SH-SY5Y (cell line): Measurements from ENCODE around the gene H2BW1.
"Not testable (repeated sequence)": the region's sequence is repeated elsewhere in the genome, so short reads cannot be mapped to it uniquely, and the experiment has no call there.

Experiments used
- GATA2 ChIP-seq: IDR thresholded peaks from 2 replicates; pipeline ENCODE4 v1.6.1; 2011; ENCODE audit warnings: mild to moderate bottlenecking, low read depth, low read length
- GATA3 ChIP-seq: IDR thresholded peaks from 2 replicates; pipeline ENCODE4 v1.6.1; 2011; ENCODE audit warnings: low read depth, mild to moderate bottlenecking, low read length, moderate library complexity

The H2BW1 gene, protein sequence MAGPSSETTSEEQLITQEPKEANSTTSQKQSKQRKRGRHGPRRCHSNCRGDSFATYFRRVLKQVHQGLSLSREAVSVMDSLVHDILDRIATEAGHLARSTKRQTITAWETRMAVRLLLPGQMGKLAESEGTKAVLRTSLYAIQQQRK

DNA sequence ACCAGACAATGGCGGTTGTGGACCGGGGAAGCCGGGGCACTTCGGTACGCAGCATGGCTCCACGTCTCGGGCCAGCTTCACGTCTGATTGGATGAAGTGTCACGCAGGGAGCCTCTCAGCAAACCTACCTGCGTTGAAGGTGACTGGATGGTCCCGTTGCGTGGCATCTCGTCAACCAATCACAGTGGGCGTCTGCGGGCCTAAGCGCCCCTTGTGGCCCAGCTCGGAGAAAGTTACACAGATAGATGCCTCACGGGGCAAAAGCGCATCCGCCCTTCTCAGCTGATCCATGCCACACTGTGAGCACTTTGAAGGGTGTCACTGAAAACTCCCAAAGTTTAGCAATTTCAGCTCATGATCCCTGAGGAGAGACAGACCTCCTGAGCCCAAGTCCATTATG lies at the start of gene H2BW1:
Gene H2BW1, minus strand, starts transcription at position 103 of the 400 bp plus-strand sequence. CDS start 132 bp downstream, outside the sequence.
- TF ChIP-seq GATA3 (no peak), GATA2 (no peak)

DNA sequence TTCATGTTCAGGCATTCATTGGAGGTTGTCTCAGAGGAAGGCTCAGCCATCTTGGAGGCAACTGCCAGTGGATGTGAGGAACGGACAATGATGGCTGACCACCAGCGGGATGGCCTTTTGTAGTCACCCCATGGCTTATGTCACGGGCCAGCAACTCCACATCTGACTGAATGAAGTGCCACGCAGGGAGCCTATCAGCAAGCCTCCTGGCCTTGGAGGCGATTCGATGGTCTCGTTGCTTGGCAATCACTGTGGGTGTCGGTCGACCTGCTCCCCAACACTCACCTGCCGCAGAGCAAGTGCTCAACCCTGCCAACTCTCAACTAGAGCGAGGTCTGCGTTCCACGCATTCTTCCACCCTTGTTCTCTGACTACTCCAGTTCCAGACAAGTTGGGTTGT lies 33.7 kb upstream of the H2BW1 start:
- no peak for TF ChIP-seq GATA2
- TF ChIP-seq GATA3 = no peak

DNA sequence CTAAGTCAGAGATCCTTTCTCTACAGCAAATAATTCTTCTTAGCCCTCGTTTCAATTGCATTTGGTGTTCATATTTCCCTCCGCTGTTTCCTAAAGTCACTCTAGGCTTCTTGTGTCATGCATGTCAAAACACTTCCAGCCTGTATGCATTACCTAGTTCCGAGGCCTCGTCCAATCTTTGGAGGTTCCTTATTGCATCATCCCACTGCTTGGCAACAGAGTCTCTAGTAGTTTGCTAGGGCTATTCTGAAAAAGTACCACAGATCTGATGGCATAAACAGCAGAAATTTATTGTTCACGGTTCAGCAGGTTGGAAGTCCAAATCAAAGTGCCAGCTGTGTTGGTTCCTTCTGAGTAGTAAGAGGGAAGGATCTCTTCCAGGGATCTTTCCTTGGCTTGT lies 32.1 kb upstream of the H2BW1 start:
- TF ChIP-seq GATA2 (no peak), GATA3 (no peak)

DNA sequence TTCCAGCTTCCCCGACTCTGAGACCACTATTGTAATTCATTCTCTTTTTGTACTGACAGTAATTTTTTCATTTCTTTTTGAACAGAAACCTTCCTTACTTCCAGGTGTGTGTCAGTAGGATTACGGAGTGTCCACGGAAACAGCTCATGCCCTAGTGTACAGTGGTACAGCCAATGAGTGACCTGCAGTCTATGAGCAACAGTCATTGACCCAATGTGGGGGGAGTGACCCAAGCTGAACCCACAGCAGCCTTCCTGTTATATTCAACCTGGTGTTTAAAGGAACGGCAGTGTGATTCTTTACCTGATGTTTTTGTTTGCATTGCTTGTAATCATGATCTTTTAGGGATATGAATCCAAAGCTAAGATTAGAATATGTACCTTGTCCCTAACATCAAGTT lies 27.5 kb upstream of the H2BW1 start:
- TF ChIP-seq GATA2 = no peak
- TF ChIP-seq GATA3 = no peak

DNA sequence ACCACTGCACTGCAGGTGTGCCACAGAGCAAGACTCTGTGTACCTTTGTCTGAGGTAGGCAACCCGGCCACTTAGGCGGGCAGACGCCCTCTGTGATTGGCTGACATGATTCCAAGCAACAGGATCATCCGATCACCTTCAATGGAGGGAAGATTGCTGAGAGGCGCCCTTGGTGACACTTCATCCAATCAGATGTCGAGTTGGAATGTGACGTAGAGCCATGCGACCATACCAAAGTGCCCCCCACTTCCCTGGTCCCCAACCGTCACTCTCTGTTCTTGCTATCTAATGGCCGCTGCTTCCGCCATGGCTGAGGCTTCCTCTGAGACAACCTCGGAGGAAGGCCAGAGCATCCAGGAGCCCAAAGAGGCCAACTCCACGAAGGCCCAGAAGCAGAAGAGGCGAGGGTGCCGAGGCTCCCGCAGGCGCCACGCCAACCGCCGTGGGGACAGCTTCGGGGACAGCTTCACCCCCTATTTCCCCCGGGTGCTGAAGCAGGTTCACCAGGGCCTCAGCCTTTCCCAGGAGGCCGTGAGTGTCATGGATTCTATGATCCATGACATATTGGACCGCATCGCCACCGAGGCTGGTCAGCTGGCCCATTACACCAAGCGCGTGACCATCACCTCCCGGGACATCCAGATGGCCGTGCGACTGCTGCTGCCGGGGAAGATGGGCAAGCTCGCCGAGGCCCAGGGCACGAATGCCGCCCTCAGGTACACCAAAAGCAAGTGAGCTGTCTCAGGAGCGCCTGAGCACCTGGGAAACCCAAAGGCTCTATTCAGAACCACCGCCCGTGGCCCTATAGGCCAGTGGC lies 26.4 kb upstream of the H2BW1 start, which contains the start of gene H2BW2:
Gene H2BW2, plus strand, starts transcription at position 268 of the 817 bp plus-strand sequence. Its CDS starts 39 bp downstream, at position 307.
- no peak for TF ChIP-seq GATA2
- no peak for TF ChIP-seq GATA3

DNA sequence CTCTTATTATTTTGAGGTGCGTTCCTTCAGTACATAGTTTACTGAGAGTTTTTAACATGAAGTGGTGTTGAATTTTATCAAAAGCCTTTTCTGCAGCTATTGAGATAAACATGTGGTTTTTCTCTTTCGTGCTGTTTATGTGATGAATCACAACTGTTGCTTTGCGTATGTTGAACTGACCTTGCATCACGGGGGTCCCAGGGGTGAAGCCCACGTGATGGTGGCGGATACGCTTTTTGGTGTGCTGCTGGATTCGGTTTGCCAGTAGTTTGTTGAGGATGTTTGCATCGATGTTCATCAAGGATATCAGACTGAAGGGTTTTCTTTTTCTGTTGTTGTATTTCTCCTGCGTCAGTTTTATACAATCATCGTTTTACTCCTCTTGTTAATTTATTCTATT lies 4.6 kb upstream of the H2BW1 start:
- TF ChIP-seq GATA2 (no peak), GATA3 (no peak)

DNA sequence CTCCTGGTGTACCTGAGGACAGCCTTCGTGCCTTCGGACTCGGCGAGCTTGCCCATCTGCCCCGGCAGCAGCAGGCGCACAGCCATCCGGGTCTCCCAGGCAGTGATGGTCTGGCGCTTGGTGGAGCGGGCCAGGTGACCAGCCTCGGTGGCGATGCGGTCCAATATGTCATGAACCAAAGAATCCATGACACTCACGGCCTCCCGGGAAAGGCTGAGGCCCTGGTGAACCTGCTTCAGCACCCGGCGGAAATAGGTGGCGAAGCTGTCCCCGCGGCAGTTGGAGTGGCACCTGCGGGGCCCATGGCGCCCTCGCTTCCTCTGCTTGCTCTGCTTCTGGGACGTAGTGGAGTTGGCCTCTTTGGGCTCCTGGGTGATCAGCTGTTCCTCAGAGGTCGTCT lies 350 bp downstream of the H2BW1 start:
- no peak for TF ChIP-seq GATA2
- TF ChIP-seq GATA3 = no peak

DNA sequence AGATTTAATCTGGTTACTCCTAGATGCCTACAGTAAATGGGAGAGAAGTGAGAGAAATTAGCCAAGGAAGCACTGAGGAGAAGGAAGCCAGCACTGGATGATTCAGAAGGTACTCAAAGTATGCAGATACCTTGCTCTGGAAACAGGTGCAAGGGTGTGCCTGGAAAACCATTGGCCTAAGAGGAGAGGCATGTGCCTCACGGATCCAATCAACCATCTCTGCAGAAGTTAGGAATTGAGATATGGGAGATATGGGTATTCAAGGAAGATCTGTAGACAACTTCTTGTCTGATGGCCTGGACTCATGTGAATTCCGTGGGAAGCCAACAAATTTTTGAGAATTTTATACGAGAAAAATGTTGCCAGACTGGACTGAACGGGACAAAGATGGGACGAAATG lies 4.7 kb downstream of the H2BW1 start:
- TF ChIP-seq GATA3 (no peak), GATA2 (no peak)

DNA sequence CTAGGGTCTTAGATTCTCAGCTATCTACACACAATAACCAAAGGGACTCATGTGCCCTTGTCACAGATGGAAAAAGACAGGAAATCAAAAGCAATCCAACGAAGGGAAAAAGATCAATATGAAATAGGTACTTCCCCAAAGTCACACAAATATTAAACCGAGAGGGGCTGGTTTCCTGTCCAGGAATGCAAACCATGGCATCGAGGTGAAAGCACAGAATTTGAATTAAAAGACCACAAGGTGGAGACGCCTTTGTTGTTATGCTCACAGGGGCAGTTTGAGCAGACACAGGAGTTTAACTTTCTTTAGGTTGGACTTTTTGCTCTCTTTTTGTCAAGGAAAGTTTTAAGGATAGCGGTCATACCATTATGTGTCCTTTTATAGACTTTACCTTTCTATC lies 14.3 kb downstream of the H2BW1 start:
- TF ChIP-seq GATA3 (no peak), GATA2 (no peak)

DNA sequence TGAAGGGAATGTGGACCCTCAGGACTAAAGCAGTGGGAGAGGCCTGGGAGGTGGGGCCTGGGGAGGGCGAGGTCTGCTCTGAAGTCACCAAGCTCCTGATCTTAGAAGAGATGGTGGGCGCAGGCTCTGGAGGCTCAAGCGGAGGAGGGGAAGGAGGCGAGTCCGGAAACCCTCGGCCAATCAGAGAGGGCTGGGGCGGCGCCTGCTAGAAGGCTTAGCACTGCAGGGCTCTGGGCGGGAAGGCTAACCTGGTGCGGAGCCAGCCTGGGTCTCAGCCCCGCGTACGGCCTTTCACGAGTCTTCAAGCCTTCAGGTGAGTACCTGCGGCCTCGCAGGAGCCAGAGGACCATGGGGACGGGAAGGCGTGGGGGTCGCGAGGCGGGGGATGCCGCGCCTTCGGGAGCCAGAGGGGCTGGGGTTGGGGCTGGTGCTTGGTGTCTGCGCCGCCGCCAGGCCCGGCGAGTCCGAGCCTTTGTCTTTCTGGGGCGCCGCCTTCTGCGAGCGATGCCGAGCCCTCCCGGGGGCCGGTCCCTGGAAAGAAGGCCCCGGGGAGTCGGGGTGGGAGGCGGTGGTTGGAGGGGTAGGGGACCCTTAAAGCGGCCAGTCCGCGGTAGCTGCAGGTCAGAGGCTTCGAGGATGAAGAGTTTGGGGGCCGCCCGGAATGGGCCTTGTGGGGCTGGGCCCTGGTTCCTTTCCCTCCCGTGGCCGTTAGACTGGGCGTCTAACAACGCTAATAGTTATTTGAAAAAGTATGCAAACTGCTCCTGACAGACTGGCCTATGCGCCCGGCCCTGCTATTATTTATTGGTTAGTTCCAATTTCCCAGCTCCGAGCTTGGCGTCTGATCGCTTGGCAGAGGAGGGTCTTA lies 50.9 kb downstream of the H2BW1 start, which contains the start of gene TMSB15B:
Gene TMSB15B, plus strand, starts transcription at position 217 of the 868 bp plus-strand sequence.
- not testable (repeated sequence) for TF ChIP-seq GATA3, GATA2
